ENCODE data around the gene GLIS1.

DNA sequence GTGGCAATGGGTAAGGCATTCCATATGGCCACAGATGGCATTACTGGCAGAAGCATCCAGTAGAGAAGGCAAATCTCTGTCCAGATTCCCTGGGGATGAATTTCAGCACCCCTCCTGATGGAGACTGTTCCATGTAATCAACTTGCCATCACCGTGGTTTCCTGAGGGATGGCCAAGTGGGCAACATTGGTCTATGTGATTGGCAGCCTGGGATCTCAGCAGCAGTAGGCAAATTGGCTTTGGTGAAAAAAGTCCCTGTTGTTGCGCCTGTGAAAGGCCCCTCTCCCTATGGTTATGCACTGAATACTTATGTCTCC is 260.5 kb downstream of the GLIS1 start:
- TF ChIP-seq POLR2AphosphoS5 (IDR thresholded peaks at IDR 0.05) = no peak
- TF ChIP-seq, protein P1, sequence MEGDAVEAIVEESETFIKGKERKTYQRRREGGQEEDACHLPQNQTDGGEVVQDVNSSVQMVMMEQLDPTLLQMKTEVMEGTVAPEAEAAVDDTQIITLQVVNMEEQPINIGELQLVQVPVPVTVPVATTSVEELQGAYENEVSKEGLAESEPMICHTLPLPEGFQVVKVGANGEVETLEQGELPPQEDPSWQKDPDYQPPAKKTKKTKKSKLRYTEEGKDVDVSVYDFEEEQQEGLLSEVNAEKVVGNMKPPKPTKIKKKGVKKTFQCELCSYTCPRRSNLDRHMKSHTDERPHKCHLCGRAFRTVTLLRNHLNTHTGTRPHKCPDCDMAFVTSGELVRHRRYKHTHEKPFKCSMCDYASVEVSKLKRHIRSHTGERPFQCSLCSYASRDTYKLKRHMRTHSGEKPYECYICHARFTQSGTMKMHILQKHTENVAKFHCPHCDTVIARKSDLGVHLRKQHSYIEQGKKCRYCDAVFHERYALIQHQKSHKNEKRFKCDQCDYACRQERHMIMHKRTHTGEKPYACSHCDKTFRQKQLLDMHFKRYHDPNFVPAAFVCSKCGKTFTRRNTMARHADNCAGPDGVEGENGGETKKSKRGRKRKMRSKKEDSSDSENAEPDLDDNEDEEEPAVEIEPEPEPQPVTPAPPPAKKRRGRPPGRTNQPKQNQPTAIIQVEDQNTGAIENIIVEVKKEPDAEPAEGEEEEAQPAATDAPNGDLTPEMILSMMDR (IDR thresholded peaks at IDR 0.05) = no peak

Data from stomach (tissue), 4 donors.